Measurements from ENCODE around the gene FRMD3.

- no peak for TF ChIP-seq POLR2AphosphoS5 (IDR thresholded peaks at IDR 0.05)
- TF ChIP-seq CTCF (IDR thresholded peaks at IDR 0.05): no peak
- no peak for TF ChIP-seq POLR2A (IDR thresholded peaks at IDR 0.05)
- TF ChIP-seq EP300 (IDR thresholded peaks at IDR 0.05): no peak
These were observed 65.4 kb downstream of the FRMD3 start for GRCh38 chr9:83472764-83473163.
